GM12874 (cell line): ENCODE results near the gene FHIT.

Experiments used
- TF ChIP-seq, protein P1 (sequence below): IDR thresholded peaks from 2 replicates; pipeline ENCODE4 v1.5.1; 2011; ENCODE audit warnings: low read depth, mild to moderate bottlenecking, control low read depth, low read length, moderate library complexity; ENCODE audit not compliant: insufficient read depth

FHIT gene

DNA sequence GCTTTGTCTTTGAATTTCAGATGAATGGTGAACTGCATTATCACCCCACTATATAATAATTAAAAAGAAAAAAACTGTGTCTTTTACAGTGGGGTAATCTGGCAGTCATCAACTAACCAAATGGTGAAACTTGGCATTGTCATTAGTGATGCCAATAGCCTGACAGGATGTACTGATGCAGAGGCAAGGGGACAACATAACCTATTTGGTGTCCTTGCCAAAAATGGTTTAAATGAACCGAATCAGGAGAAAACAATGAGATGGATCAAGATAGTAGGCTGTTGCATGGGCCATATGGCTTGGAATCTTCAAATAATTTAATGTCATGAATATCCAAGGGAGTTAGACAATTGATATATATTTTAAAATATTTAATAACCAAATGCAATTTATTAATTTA, 738.7 kb downstream of the FHIT start:
- TF ChIP-seq, protein P1, sequence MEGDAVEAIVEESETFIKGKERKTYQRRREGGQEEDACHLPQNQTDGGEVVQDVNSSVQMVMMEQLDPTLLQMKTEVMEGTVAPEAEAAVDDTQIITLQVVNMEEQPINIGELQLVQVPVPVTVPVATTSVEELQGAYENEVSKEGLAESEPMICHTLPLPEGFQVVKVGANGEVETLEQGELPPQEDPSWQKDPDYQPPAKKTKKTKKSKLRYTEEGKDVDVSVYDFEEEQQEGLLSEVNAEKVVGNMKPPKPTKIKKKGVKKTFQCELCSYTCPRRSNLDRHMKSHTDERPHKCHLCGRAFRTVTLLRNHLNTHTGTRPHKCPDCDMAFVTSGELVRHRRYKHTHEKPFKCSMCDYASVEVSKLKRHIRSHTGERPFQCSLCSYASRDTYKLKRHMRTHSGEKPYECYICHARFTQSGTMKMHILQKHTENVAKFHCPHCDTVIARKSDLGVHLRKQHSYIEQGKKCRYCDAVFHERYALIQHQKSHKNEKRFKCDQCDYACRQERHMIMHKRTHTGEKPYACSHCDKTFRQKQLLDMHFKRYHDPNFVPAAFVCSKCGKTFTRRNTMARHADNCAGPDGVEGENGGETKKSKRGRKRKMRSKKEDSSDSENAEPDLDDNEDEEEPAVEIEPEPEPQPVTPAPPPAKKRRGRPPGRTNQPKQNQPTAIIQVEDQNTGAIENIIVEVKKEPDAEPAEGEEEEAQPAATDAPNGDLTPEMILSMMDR: no peak

GRCh38 chr3:60509471-60509870, 741.8 kb downstream of the FHIT start:
- TF ChIP-seq, protein P1: no peak

- TF ChIP-seq, protein P1: no peak
These were observed 746.3 kb downstream of the FHIT start for GRCh38 chr3:60504827-60505457.

GRCh38 chr3:60501314-60501713, 749.9 kb downstream of the FHIT start:
- TF ChIP-seq, protein P1: no peak

- TF ChIP-seq, protein P1: no peak
These were observed 753.4 kb downstream of the FHIT start for GRCh38 chr3:60497902-60498301.

DNA sequence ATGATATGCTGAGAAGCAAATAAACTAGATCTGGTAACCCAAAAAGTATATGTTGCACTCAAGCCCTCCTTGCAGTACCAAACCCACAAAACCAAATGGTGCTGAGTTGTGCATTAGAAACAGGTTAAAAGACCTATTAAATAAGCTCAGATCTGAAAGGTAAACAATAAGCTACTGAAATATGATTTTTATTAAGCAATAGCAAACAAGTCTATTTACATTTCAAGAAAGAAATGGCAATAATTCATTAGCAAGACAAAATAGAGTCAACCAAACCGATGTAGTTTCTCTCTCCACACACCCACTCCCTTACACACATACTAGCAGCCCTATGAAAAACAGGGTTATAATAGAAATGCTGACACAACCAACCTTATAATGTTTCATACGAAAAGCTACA, 760.3 kb downstream of the FHIT start:
- TF ChIP-seq, protein P1: no peak

GRCh38 chr3:60475096-60475495, 776.2 kb downstream of the FHIT start:
- TF ChIP-seq, protein P1: no peak

GRCh38 chr3:60469481-60469880, 781.8 kb downstream of the FHIT start:
- TF ChIP-seq, protein P1: no peak
